HL-60 (cell line): ENCODE results near the gene HOATZ.

Experiments
- DNase-seq, 2 experiments: peaks; one replicate each; pipeline ENCODE4 v3.0.0-alpha.2; 2010 to 2020; ENCODE audit warnings: low read depth in 1 of 2, low spot score in 1 of 2
- H3K27ac ChIP-seq: fragments of 250-450 bp; sonication (Bioruptor Pico); replicated peaks from 2 replicates; pipeline ENCODE4 v1.5.1; 2020; ENCODE audit warnings: mild to moderate bottlenecking, moderate library complexity
- H3K27me3 ChIP-seq: fragments of 250-450 bp; sonication (Bioruptor Pico); 2 replicates; pipeline ENCODE4 v1.5.1; 2021; ENCODE audit warnings: mild to moderate bottlenecking, moderate library complexity; ENCODE audit not compliant: insufficient read depth, poor library complexity, severe bottlenecking
- H3K4me3 ChIP-seq: replicated peaks from 2 replicates; pipeline ENCODE4 v1.5.1; 2011; ENCODE audit warnings: mild to moderate bottlenecking, control low read depth, low read length; ENCODE audit not compliant: insufficient read depth
- GABPA ChIP-seq: IDR thresholded peaks from 2 replicates; pipeline ENCODE4 v1.6.1; 2012; ENCODE audit warnings: low read depth
- POLR2AphosphoS5 ChIP-seq: IDR thresholded peaks from 2 replicates; pipeline ENCODE4 v1.6.1; 2012; ENCODE audit warnings: low read depth
- SPI1 ChIP-seq: IDR thresholded peaks from 2 replicates; pipeline ENCODE4 v1.6.1; 2012; ENCODE audit warnings: low read depth, mild to moderate bottlenecking, borderline replicate concordance
- TF ChIP-seq, protein P1 (sequence below): IDR thresholded peaks from 2 replicates; pipeline ENCODE4 v1.6.1; 2012; ENCODE audit warnings: low read depth; ENCODE audit not compliant: insufficient replicate concordance
- TF ChIP-seq, protein P2 (sequence below): IDR thresholded peaks from one replicate; pipeline ENCODE4 v1.5.1; 2011; ENCODE audit warnings: low read length, control low read depth, inconsistent platforms; ENCODE audit not compliant: insufficient read depth

HOATZ gene

DNA sequence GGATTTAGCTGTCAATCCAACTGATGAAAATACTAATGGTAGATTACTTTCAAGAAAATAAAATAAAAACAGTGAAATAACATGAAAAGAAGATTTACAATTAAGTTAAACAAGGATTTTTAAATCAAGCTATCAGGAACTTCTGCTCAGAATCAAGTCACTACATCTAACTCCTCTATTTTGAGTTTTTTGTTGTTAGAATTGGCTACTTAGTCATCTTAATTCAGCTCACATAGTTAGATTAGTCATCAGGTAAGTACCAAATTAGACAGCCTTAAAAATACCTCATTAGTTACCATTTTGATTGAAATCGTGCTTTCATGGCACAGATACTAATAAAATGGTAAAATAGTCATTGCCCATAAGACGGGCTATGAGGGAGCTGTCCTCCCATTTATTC is 38.2 kb upstream of the HOATZ start:
- Histone ChIP-seq H3K27ac (no peak overlapping the region), H3K27me3 (peaks cover 7% of the 10 kb centered on the region), H3K4me3 (no peak overlapping the region)
- DNase-seq, result no peak
- TF ChIP-seq GABPA, result no peak
- TF ChIP-seq SPI1, result no peak
- TF ChIP-seq POLR2AphosphoS5, result no peak
- TF ChIP-seq, protein P1, sequence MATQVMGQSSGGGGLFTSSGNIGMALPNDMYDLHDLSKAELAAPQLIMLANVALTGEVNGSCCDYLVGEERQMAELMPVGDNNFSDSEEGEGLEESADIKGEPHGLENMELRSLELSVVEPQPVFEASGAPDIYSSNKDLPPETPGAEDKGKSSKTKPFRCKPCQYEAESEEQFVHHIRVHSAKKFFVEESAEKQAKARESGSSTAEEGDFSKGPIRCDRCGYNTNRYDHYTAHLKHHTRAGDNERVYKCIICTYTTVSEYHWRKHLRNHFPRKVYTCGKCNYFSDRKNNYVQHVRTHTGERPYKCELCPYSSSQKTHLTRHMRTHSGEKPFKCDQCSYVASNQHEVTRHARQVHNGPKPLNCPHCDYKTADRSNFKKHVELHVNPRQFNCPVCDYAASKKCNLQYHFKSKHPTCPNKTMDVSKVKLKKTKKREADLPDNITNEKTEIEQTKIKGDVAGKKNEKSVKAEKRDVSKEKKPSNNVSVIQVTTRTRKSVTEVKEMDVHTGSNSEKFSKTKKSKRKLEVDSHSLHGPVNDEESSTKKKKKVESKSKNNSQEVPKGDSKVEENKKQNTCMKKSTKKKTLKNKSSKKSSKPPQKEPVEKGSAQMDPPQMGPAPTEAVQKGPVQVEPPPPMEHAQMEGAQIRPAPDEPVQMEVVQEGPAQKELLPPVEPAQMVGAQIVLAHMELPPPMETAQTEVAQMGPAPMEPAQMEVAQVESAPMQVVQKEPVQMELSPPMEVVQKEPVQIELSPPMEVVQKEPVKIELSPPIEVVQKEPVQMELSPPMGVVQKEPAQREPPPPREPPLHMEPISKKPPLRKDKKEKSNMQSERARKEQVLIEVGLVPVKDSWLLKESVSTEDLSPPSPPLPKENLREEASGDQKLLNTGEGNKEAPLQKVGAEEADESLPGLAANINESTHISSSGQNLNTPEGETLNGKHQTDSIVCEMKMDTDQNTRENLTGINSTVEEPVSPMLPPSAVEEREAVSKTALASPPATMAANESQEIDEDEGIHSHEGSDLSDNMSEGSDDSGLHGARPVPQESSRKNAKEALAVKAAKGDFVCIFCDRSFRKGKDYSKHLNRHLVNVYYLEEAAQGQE, result no peak
- TF ChIP-seq, protein P2, sequence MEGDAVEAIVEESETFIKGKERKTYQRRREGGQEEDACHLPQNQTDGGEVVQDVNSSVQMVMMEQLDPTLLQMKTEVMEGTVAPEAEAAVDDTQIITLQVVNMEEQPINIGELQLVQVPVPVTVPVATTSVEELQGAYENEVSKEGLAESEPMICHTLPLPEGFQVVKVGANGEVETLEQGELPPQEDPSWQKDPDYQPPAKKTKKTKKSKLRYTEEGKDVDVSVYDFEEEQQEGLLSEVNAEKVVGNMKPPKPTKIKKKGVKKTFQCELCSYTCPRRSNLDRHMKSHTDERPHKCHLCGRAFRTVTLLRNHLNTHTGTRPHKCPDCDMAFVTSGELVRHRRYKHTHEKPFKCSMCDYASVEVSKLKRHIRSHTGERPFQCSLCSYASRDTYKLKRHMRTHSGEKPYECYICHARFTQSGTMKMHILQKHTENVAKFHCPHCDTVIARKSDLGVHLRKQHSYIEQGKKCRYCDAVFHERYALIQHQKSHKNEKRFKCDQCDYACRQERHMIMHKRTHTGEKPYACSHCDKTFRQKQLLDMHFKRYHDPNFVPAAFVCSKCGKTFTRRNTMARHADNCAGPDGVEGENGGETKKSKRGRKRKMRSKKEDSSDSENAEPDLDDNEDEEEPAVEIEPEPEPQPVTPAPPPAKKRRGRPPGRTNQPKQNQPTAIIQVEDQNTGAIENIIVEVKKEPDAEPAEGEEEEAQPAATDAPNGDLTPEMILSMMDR, result no peak

DNA sequence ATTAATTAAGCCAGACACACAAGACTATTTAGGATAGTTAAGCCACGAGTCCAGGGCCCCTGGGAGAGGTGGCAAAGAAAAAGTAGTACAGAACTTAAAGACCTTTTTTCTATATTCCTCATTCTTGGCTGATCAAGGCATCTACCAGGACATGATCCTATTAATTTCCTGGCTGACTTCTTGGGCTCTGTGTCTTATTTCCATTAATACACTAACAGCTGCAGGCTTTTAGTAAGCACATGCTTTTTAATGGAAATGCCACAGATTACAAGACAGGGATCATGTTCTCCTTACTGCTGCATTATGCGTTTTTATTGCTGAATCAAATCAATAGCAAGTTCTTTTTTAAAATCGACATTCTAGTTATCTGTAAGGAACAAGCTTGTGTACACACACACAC is 37.6 kb upstream of the HOATZ start:
- TF ChIP-seq, protein P1, result no peak
- no peak for TF ChIP-seq POLR2AphosphoS5
- Histone ChIP-seq H3K4me3 (no peak overlapping the region), H3K27me3 (peaks cover 4% of the 10 kb centered on the region), H3K27ac (no peak overlapping the region)
- DNase-seq, result no peak

DNA sequence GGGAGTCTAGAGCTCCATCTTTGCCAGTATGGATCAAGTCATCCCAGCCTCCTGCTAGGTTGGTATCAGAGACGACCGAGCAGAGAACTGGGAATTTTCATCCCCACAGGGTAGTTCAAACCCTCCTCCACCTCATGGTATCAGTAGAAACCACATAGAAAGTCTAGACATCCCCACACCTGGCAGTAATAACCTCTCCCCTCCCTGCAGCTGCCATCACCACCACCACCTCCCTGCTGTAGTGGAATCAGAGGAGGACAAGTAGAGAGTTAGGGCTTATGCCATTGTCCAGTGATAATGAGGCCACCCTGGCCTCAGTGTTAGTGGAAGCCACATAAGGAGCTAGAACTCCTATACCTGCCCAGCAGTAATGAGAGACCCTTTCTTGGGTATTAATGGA is 36.7 kb upstream of the HOATZ start:
- no peak for DNase-seq
- Histone ChIP-seq H3K27me3 (peaks cover 4% of the 10 kb centered on the region), H3K4me3 (no peak overlapping the region), H3K27ac (no peak overlapping the region)
- TF ChIP-seq GABPA (no peak), SPI1 (no peak), POLR2AphosphoS5 (no peak)
- TF ChIP-seq, protein P1, result no peak
- TF ChIP-seq, protein P2, result no peak

DNA sequence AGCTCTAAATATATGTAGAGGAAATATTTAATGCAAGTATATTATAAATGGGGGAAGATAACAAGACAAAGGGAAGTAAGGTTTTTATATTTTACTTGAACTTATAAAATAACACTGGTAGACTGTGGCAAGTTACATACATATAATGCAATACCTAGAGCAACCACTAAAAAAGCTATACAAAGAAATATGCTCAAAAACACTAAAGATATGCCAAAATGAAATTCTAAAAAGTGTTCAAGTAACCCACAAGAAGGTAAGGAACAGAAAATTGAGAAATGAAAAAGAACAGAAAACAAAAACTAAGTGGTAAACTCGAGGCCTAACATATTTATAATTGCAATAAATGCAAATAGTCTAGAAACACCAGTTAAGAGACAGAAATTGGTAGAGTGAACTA is 34.9 kb upstream of the HOATZ start:
- Histone ChIP-seq H3K4me3 (no peak overlapping the region), H3K27ac (no peak overlapping the region), H3K27me3 (peaks cover 4% of the 10 kb centered on the region)
- TF ChIP-seq, protein P1, result no peak
- TF ChIP-seq, protein P2, result no peak
- TF ChIP-seq POLR2AphosphoS5 (no peak), SPI1 (no peak), GABPA (no peak)
- no peak for DNase-seq
